ENCODE results near the gene CFLAR. TPM values are rescaled to one million over a fixed set of nuclear protein-coding genes. Genes with fewer than 3 reads are reported as not detected.

CFLAR gene
- total and polyA plus RNA-seq, 2 of the 13 experiments (the other 11 are each of a cell fraction or from before 2014, with no cell fraction given), result 43.8 to 92.1 TPM

DNA sequence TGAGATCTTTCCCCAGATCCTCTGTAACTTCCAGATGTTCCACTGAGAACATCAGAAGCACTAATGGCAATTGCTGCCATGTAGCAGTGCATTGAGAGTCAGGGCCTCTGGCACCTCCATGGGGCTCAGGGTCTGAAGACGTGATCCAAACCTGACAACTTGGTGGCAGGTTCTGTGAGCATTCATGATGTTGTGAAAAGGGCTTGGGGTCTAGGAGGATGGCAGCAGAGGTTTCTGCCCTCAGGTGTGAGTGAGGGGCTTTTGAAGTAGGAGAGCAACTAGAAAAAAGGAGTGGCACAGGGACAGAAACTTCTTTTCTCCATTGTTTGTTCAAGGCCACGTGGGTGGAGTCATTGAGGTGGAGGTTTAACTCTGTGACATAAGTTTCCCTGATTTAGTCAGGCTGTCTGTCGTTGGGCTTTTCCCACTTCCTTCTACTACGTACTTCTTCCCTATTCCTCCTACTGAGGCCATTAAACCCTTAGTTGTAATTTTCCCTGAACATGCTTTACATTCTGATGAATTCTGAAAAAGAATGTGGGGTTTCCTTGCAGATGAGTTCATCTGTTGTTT is 13.1 kb downstream of the CFLAR start (continued):
- TF ChIP-seq ZNF407 (CRISPR knock-in tag; IDR thresholded peaks at IDR 0.05; ENCODE audit: not compliant biosample characterization), result no peak
- no peak for TF ChIP-seq SSRP1 (CRISPR knock-in tag; IDR thresholded peaks at IDR 0.05)
- TF ChIP-seq GFI1 (CRISPR knock-in tag; IDR thresholded peaks at IDR 0.05; ENCODE audit: borderline replicate concordance), result peak; percentile 58
- peak; percentile 36 for TF ChIP-seq TEAD3 (CRISPR knock-in tag; optimal IDR thresholded peaks at IDR 0.05; ENCODE audit: borderline replicate concordance)
- no peak for TF ChIP-seq PHF21A (CRISPR knock-in tag; IDR thresholded peaks at IDR 0.05)
- TF ChIP-seq PAWR (CRISPR knock-in tag; IDR thresholded peaks at IDR 0.05; ENCODE audit: borderline replicate concordance), result no peak
- TF ChIP-seq, protein P1, sequence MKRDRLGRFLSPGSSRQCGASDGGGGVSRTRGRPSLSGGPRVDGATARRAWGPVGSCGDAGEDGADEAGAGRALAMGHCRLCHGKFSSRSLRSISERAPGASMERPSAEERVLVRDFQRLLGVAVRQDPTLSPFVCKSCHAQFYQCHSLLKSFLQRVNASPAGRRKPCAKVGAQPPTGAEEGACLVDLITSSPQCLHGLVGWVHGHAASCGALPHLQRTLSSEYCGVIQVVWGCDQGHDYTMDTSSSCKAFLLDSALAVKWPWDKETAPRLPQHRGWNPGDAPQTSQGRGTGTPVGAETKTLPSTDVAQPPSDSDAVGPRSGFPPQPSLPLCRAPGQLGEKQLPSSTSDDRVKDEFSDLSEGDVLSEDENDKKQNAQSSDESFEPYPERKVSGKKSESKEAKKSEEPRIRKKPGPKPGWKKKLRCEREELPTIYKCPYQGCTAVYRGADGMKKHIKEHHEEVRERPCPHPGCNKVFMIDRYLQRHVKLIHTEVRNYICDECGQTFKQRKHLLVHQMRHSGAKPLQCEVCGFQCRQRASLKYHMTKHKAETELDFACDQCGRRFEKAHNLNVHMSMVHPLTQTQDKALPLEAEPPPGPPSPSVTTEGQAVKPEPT (CRISPR knock-in tag; IDR thresholded peaks at IDR 0.05; ENCODE audit: low read depth), result no peak
- no peak for TF ChIP-seq GTF3A (CRISPR knock-in tag; conservative IDR thresholded peaks at IDR 0.05)
- no peak for TF ChIP-seq ZNF282 (IDR thresholded peaks at IDR 0.05; ENCODE audit: partially characterized antibody)
- TF ChIP-seq EEA1 (CRISPR knock-in tag; IDR thresholded peaks at IDR 0.05; ENCODE audit: borderline replicate concordance), result no peak
- no peak for TF ChIP-seq RFX5 (IDR thresholded peaks at IDR 0.05; ENCODE audit: low read depth, low read length)
- TF ChIP-seq ISX (CRISPR knock-in tag; conservative IDR thresholded peaks at IDR 0.05), result no peak
- TF ChIP-seq, protein P2, sequence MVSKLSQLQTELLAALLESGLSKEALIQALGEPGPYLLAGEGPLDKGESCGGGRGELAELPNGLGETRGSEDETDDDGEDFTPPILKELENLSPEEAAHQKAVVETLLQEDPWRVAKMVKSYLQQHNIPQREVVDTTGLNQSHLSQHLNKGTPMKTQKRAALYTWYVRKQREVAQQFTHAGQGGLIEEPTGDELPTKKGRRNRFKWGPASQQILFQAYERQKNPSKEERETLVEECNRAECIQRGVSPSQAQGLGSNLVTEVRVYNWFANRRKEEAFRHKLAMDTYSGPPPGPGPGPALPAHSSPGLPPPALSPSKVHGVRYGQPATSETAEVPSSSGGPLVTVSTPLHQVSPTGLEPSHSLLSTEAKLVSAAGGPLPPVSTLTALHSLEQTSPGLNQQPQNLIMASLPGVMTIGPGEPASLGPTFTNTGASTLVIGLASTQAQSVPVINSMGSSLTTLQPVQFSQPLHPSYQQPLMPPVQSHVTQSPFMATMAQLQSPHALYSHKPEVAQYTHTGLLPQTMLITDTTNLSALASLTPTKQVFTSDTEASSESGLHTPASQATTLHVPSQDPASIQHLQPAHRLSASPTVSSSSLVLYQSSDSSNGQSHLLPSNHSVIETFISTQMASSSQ (IDR thresholded peaks at IDR 0.05; ENCODE audit: low read depth), result 0 out of 2 replicates have a peak, but pooled peaks have one; percentile 18
- TF ChIP-seq, protein P2 (CRISPR knock-in tag; IDR thresholded peaks at IDR 0.05; ENCODE audit: borderline replicate concordance), result no peak
- TF ChIP-seq FOSL2 (CRISPR knock-in tag; IDR thresholded peaks at IDR 0.05), result no peak
- TF ChIP-seq ZNF605 (CRISPR knock-in tag; IDR thresholded peaks at IDR 0.05), result peak; percentile 16; the same call in 1 of the 2 replicates
